NOMO-1 treated with DMSO at 0.1 percent for 48 hours (cell line): ENCODE results near the gene ALG5.

Source experiments
- DNase-seq: peaks from one replicate; lab custom pipeline; 2025; ENCODE audit not compliant: unreplicated experiment; lab: John Stamatoyannopoulos, UW

ALG5 gene

DNA sequence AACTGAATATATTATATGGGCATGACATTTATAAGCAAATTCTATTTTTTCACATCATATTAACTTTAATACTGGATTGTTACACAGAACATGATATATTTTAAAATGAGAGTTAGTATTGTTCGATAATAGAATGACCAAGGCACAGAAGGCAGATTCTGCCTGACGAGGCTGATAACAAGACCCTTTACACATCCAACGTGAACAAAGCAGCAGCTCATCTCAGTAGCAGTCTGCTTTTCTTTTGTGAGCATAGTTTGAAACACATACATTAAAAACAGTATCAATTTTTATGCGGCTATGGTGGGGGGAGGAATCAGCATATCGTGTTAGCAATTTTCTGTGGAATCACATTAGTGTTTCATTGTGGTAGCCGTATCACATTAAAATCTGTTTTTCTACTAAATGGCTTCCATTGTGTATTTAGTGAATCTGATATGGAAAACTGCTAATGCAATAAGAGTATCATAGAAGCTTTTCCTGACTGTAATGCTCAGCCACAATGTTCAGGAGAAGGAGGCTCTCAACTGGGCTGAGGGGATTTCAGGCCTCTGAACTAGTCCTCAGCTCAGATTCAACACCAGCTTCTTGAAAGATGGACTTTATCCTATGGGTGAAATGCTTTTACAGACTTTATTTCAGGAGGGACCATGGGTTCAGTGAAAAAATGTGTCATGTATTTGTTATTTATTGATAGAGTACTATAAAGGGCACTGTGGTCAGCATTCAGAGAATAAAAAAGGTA is 83.1 kb downstream of the ALG5 start:
- DNase-seq, result no peak

DNA sequence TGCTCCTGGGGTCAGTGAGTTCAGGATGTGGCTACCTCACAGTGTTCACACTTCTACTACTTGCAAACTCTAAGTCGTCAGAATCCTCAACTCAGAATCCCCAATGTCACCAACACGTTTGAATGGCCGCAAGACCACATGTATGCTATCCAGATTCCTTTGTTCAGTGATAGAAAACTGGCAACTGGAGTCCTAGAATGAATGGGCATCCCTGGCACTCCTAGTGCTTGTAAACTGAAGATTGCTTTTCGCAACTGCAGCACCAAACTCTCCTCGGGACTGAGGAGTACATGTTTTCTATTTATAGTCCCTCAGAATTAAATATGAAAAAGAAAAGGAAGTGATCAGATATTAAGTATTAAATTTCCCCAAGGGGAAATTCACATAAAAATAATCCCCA is 84.0 kb downstream of the ALG5 start:
- DNase-seq, result no peak

DNA sequence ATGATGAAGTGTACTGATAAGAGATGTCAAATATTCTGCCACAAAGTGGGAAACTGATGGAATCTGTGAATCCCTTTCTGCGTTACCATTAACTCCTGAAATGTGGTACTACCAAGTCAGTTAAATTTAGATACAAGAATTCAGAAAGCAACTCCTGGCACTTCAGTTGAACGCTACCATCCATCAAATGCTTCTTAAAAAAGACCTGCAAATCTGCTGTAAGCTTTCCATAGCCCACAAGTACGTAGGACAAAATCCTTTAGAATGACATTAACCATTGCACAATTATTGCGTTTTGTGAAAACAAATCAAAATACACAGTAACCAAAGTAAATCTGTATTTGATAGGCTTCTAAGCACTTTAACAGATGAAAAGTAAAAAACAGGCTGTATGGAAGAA is 84.5 kb downstream of the ALG5 start:
- no peak for DNase-seq

DNA sequence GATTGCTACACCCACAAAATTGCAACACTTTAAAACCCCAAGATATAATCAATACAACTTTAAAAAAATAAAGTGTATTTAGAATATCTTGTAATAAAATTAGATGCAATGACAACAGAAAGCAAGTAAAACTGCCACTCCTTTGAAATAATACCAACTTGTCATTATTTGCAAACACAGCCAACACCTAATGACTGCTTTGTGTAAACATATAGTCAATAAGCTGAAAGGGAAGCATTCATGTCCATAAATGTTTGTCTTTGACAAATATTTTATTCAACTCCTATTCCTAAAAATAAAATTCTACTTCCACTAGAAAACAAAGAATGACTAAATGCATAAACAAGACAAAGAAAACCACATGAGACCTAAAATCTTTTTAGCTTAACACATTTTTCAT is 85.7 kb downstream of the ALG5 start:
- no peak for DNase-seq

DNA sequence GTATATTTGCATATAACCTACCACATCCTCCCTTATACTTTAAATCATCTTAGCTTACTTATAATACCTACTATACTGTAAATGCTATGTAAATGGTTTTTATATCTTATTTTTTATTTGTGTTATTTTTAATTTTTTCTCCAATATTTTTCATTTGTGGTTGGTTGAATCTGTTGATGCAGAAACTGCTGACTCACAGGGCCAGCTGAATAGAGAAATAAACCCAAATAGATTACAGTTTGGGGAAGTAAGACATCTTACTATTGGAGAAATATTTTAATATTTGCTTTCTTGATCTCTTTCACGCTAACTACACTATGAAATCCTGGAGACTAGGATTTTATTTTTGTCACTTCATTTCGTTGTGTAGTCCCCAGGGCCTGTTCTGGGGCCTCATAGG is 86.2 kb downstream of the ALG5 start:
- no peak for DNase-seq

DNA sequence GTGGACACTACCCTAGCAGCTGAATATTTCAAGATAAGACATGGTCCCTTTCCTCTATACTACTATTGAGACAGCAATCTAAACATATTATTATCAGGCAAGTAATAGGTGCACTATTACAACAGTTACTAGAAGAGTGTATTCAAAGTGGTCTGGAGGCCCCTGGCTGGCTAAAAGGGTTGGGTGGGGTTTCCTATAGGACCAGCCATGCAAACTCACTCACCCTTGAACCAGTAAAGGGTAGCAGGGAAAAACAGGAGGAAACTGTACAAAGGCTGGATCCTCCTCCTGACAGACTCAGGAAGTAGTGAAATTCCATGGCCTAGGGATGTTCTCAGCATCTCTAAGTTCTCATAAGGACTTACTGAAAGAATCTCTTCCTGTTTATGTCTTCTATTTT is 86.8 kb downstream of the ALG5 start:
- DNase-seq, result no peak

DNA sequence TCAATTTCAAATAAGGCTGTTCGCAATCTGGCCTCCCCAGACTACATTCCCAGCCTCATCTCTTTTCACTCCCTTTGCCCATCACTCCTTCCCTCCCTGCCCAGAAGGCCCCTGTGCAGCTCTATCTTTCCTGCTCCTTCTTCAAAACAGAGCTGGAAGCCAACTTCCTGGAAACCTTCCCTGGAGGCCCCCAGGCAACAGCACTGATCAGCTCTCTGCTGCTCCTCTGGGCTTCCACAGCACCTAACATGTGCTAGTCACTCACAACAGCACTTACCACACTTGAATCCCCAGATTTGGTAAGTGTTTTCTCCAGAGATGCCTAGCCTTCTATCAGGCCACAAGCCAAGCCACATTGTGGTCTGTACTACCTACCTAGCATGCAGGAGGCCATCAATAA is 88.6 kb downstream of the ALG5 start:
- no peak for DNase-seq

DNA sequence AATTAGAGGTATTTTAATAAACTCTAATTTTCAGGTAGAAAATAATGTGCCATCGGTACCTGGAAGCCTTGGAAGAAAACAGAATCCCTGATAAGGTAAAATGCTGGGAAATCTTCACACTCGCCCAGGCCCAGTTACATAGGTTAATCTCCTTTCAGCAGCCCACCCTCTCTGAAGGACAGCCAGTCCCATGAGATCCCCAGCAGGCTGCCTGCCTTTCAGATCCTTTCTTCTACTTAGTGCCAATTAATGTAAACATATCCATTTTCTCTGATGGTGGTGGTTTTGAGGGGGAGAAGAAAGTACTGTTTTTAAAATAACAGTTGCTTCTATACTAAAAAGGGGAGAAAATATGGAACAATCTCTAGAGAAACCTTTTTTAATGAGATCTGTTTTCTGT is 91.3 kb downstream of the ALG5 start:
- no peak for DNase-seq

DNA sequence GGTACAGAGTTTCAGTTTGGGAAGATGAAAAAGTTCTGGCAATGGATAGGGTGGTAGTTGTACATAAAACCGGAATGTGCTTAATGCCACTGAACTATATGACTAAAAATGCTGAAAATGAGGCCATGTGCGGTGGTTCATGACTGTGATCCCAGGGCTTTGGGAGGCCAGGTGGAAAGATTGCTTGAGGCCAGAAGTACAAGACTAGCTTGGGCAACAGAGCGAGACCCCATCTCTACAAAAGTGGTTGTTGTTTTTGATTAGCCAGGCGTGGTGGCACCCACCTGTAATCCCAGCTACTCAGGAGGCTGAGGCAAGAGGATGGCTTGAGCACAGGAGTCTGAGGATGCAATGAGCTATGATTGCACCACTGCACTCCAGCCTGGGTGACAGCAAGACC is 91.9 kb downstream of the ALG5 start:
- DNase-seq, result no peak

DNA sequence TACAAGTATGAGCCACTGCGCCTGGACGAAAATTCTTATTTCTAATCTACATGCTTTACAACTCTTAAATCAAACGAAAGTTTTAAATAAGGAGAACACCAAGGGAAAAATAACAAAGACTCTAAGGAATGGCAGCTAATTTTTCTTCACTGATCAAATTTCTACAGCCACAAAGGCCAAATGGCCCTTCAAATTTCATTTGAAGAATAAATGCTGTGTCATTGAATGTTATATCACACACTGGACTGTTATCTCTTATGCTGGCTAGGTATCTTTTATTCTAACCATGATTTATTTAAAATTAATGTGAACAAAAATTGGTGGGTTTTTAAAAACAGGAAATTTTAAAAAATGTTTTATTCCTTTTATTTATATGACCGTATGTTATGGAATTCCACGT is 93.2 kb downstream of the ALG5 start:
- DNase-seq, result no peak

DNA sequence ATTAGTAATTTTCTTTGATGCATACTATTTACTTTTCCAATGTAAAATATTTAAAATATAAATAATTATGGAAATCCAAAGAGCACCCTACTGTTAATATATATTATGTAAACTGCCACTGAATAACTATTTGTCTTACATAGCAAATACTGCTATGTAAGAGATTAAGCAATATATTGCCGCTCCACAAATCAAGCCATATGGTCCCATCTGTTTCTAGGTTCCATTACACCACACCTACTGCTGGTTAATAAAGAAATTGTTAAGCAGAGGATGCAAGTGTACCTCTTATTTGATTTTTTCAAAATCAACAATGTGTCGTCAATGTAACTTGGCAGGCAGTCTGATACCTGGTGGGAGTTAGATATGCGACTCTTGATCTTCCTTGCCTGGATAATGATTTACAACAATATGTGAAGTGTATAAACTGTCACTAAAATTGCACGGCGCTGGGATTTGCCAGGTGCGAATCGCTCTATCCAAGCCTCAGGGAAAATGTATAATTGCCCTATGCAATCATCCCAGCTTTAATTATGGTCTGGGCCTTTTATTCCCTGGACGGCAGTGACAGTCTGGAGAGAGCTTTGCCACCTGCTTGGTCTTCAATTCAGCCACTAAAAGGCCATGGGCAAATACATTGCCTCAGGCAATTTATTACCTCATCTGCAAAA is 95.1 kb downstream of the ALG5 start:
- DNase-seq, result no peak
